Loucy (cell line): Measurements from ENCODE around the gene ZNF469.

ENCODE experiments used
- H2AFZ ChIP-seq: fragments of 200-600 bp; sonication (generic); 2 replicates; pipeline ENCODE4 v1.6.0; 2016; ENCODE audit warnings: antibody characterized with exemption, mild to moderate bottlenecking, low read length, moderate library complexity
- H3F3A ChIP-seq: fragments of 200-600 bp; 2 replicates; pipeline ENCODE4 v1.6.0; 2016; ENCODE audit warnings: antibody characterized with exemption, low read depth, mild to moderate bottlenecking
- H3K27me3 ChIP-seq: fragments of 200-600 bp; sonication (generic); 2 replicates; pipeline ENCODE4 v1.6.1; 2014; ENCODE audit warnings: low read length, mild to moderate bottlenecking; ENCODE audit not compliant: insufficient read depth, poor library complexity, severe bottlenecking
- H3K36me3 ChIP-seq: fragments of 200-600 bp; sonication (generic); 2 replicates; pipeline ENCODE4 v1.6.1; 2016; ENCODE audit warnings: low read length; ENCODE audit not compliant: insufficient read depth
- H3K4me1 ChIP-seq: fragments of 200-600 bp; sonication (generic); 2 replicates; pipeline ENCODE4 v1.5.1; 2014; ENCODE audit warnings: low read length, mild to moderate bottlenecking; ENCODE audit not compliant: insufficient read depth, poor library complexity, severe bottlenecking
- H3K4me2 ChIP-seq: fragments of 200-600 bp; sonication (generic); 2 replicates; pipeline ENCODE4 v1.6.0; 2014; ENCODE audit warnings: antibody characterized with exemption, low read length, low read depth, mild to moderate bottlenecking; ENCODE audit not compliant: poor library complexity, severe bottlenecking
- H3K4me3 ChIP-seq: fragments of 200-600 bp; sonication (generic); 2 replicates; pipeline ENCODE4 v1.5.1; 2014; ENCODE audit warnings: low read length, mild to moderate bottlenecking, mixed read lengths; ENCODE audit not compliant: poor library complexity, severe bottlenecking
- H3K79me2 ChIP-seq: fragments of 200-600 bp; sonication (generic); 2 replicates; pipeline ENCODE4 v1.6.1; 2014; ENCODE audit warnings: low read length; ENCODE audit not compliant: insufficient read depth
- H3K9ac ChIP-seq: fragments of 200-600 bp; sonication (generic); 2 replicates; pipeline ENCODE4 v1.6.0; 2014; ENCODE audit warnings: mild to moderate bottlenecking, low read depth, low read length, moderate library complexity; ENCODE audit not compliant: poor library complexity, severe bottlenecking
- H3K9me2 ChIP-seq: fragments of 200-600 bp; sonication (generic); replicated peaks from 2 replicates; pipeline ENCODE4 v1.6.1; 2016; ENCODE audit warnings: low read depth, low read length, mixed read lengths
- H3K9me3 ChIP-seq: fragments of 200-600 bp; sonication (generic); 2 replicates; pipeline ENCODE4 v1.6.1; 2014; ENCODE audit warnings: mild to moderate bottlenecking, antibody characterized with exemption, low read length, low read depth; ENCODE audit not compliant: insufficient read depth
- H4K20me1 ChIP-seq: fragments of 200-600 bp; sonication (generic); 2 replicates; pipeline ENCODE4 v1.6.0; 2014; ENCODE audit warnings: antibody characterized with exemption, low read length, mild to moderate bottlenecking; ENCODE audit not compliant: insufficient read depth, poor library complexity, severe bottlenecking
- EZH2phosphoT487 ChIP-seq: fragments of 200-600 bp; IDR thresholded peaks from 2 replicates; pipeline ENCODE4 v1.6.1; 2018; ENCODE audit warnings: antibody characterized with exemption, mild to moderate bottlenecking, moderate library complexity, borderline replicate concordance
- TF ChIP-seq, protein P1 (sequence below): fragments of 200-600 bp; sonication (generic); conservative IDR thresholded peaks from 2 replicates; pipeline ENCODE4 v1.5.1; 2014; ENCODE audit warnings: mild to moderate bottlenecking, antibody characterized with exemption, low read length

The ZNF469 gene

DNA sequence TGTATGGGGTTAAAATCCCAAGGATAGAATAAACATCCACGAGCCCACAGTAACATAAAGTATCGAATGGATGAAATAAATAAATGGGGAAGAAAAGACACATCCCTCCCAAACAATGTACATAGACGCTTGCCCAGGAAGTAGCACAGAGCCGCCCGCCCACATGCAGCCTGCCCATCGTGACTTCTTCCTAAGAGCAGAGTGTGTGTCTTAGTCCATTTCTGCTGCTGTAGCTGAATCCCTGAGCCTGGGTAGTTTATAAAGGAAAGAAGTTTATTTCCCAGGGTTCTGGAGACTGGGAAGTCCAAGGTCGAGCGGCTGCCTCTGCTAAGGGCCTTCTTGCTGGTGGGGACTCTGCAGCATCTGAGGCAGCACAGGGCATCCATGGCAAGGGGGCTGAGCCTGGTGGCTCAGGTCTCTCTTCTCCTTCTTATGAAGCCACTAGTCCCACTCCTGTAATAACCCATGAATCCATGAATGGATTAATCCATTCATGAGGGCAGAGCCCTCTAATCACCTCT lies 39.4 kb upstream of the ZNF469 start:
- Histone ChIP-seq H3K79me2 (no peaks in the 10 kb centered on the region), H3K9me2 (no peaks in the 10 kb centered on the region), H3F3A (no peaks in the 10 kb centered on the region), H3K4me1 (peaks cover 2% of the 10 kb centered on the region), H3K4me3 (no peak overlapping the region), H3K36me3 (no peaks in the 10 kb centered on the region), H3K9ac (no peak overlapping the region), H4K20me1 (no peaks in the 10 kb centered on the region), H3K9me3 (no peaks in the 10 kb centered on the region), H3K4me2 (no peak overlapping the region), H2AFZ (no peak overlapping the region), H3K27me3 (no peaks in the 10 kb centered on the region)
- TF ChIP-seq, protein P1, sequence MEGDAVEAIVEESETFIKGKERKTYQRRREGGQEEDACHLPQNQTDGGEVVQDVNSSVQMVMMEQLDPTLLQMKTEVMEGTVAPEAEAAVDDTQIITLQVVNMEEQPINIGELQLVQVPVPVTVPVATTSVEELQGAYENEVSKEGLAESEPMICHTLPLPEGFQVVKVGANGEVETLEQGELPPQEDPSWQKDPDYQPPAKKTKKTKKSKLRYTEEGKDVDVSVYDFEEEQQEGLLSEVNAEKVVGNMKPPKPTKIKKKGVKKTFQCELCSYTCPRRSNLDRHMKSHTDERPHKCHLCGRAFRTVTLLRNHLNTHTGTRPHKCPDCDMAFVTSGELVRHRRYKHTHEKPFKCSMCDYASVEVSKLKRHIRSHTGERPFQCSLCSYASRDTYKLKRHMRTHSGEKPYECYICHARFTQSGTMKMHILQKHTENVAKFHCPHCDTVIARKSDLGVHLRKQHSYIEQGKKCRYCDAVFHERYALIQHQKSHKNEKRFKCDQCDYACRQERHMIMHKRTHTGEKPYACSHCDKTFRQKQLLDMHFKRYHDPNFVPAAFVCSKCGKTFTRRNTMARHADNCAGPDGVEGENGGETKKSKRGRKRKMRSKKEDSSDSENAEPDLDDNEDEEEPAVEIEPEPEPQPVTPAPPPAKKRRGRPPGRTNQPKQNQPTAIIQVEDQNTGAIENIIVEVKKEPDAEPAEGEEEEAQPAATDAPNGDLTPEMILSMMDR, result no peak
- no peak for TF ChIP-seq EZH2phosphoT487

DNA sequence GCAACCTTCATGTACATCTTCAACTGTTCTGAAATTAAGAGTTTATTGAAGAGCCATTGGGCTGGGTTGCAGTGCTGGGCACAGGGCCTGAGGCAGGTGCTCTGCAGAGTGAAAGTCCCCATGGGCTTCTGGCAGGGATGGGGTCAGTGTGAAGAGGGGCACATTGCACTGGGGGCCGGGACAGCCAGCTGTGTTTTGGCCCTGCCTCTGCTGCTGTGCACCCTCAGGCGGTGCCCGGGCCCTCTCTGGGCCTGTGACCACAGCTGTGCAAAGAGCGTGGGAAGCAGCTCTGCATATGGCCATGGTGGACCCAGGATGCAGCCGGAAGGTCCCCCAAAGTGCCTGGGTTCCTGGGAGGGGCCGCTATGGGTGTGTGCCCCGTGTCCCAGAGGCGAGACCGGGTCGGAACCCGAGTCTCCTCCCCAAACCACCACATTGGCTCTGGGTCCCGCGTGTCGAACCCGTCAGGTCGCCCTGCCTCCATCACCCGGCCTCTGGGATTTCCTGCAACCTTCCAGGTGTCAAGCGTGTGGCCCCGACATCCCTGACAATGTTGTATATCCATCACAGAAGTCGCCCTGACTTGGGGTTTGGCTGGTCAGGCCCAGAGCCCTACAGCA lies 38.2 kb upstream of the ZNF469 start:
- Histone ChIP-seq H3K9me2 (no peaks in the 10 kb centered on the region), H3F3A (no peaks in the 10 kb centered on the region), H3K4me3 (no peak overlapping the region), H3K4me2 (no peak overlapping the region), H4K20me1 (no peaks in the 10 kb centered on the region), H3K9ac (no peak overlapping the region), H3K36me3 (no peaks in the 10 kb centered on the region), H3K79me2 (no peaks in the 10 kb centered on the region), H2AFZ (no peak overlapping the region), H3K9me3 (no peaks in the 10 kb centered on the region), H3K27me3 (no peaks in the 10 kb centered on the region), H3K4me1 (peaks cover 4% of the 10 kb centered on the region)
- TF ChIP-seq EZH2phosphoT487, result no peak
- TF ChIP-seq, protein P1, result no peak

DNA sequence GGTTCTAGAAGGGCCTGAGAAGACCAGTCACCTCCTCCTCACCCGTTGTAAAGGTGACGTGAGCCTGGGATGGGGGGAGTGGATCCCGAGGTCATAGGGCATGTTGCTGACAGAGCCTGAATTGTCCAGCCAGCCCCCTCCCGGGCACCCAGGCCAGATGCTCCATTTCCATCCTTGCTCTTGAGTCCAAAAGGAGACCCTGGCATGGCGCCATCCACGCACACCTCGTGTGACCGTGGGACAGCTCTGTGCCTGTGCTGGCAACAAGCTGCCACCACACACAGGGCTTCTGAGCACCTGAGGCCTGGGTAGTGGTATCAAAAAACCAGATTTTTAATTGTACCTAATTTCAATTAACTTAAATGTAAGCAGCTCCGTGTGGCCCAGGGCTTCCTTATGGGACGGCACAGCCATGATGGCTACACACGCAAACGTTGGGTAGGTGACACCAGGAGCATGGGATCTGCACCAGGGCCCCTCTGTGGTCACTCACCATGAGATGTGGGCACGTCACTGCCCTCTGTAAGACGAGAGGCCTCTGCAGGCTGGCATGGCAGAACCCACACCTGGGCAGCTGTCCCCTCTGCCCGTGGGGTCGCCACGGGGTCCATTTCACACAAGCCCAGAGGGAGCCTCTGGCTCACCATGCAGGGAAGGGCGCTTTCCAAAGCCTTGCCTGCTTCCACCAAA lies 37.6 kb upstream of the ZNF469 start:
- no peaks in the 10 kb centered on the region for H3K27me3 ChIP-seq
- H3K9me3 ChIP-seq, result no peaks in the 10 kb centered on the region
- H3K36me3 ChIP-seq, result no peaks in the 10 kb centered on the region
- H4K20me1 ChIP-seq, result no peaks in the 10 kb centered on the region
- no peaks in the 10 kb centered on the region for H3K79me2 ChIP-seq
- H3K4me3 ChIP-seq, result no peak overlapping the region
- no peak overlapping the region for H2AFZ ChIP-seq
- TF ChIP-seq, protein P1, result no peak
- TF ChIP-seq EZH2phosphoT487, result no peak
- no peaks in the 10 kb centered on the region for H3F3A ChIP-seq
- peaks cover 4% of the 10 kb centered on the region for H3K4me1 ChIP-seq
- H3K4me2 ChIP-seq, result no peak overlapping the region
- H3K9ac ChIP-seq, result no peak overlapping the region
- H3K9me2 ChIP-seq, result no peaks in the 10 kb centered on the region
